Activated naive CD4-positive, alpha-beta T cell treated with anti-CD3 and anti-CD28 coated beads, Interleukin-2, amount 50 U/mL, for 16 hours (primary cell): ENCODE measurements around the gene DNMT3A.
A peak's percentile ranks its signal among the peaks of the same experiment; 100 is the strongest.

Source experiments
- DNase-seq: peaks from one replicate; pipeline ENCODE4 v3.0.0-alpha.2; 2020

The DNMT3A gene

DNA sequence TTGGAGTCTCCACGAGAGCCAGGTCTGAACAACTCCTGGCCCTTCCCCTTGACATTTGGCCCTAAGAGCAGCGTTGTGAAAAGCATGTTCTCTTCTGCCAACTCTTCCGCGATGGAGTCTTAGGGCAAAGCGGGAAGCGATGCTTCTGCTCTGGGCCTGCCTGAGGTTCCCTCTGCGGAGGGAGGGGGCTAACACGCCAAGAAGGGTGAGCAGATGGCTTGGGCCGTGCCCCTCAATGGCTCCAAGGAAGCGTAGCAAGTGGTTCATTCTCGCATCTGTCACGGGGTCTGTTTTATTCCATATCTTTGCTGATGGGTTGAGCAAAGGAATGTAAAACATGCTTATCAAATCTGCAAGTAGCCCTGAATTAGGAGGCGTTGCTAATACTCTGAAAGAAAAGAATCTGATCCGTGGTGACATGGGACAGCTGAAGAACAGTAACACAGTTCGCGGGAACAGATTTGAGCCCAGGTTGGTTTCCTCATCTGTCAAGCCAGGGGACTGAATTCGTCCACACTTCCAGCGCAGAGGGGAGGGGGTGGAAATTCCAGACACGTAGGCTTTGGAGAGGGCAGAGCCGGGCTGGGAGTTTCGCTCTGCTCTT lies 38.0 kb downstream of the DNMT3A start:
- no peak for DNase-seq

DNA sequence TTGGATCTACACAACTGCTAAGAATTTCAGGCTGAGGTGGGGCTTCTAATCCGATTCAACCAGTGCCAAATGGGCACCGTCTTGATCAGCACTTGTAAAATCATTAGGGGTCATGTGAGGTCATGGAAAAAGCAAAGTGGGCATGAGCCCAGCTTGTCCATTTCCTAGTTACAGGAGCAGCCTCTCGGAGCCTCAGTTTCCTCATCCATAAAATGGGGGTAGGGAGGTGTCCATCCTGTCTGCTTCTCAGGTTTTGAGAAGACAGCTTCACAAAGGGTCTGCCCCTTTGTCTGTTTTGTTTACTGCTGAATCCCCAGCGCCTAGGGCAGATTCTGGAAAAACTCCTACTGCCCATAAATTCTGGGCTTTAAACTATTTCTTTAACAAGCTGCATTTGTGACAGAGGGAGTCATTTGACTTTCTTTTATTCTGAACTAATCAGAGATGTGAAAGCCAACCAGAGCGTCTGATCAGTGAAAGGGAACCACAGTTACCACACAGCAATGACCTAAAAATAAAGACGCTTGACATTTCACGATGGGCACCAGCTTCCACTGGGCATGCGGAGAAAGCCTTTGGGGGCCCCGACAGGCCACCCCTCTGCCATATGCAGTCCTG lies 38.9 kb downstream of the DNMT3A start:
- DNase-seq, result no peak

DNA sequence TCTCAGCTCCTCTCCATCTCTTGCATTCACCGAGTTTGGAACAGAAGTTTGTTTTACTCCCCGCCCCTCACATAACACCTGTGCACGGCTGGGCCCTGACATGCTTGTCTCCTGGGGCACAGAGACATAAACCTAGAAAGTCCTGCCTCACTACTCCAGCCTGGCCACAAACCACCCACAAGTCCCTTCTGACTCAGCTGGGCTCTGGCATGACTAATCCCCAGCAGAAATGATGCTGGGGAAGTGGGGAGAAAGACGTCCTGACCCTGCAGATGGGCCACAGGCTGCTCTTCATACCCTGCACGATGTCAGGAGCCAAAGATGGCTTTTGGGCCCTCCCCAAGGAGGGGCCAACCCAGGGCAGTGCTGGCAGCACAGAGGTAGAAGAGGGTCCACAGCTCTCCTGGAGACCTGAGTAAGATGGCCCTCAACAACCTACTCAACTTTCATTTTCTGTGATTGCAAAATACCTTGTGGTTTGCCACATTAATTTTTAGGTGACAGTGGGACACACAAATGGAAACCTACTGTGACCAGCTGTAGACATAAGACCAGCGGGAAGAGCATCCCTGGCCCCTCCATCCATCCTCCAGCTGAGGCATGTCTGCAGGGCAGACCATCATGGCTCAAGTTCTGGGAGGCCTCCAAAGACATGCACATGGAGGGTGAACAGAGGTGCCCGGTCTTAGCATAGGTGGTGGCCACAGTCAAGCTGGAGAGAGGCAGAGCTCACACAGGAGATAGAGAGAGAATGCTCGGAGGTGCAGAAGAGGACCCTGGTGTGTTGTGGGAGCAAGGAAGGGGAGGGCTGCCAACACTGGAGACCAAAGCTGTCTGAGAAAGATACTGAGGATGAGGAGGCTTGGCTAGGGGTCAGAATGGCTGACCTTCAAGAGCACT lies 40.0 kb downstream of the DNMT3A start:
- DNase-seq, result peak; percentile 56

DNA sequence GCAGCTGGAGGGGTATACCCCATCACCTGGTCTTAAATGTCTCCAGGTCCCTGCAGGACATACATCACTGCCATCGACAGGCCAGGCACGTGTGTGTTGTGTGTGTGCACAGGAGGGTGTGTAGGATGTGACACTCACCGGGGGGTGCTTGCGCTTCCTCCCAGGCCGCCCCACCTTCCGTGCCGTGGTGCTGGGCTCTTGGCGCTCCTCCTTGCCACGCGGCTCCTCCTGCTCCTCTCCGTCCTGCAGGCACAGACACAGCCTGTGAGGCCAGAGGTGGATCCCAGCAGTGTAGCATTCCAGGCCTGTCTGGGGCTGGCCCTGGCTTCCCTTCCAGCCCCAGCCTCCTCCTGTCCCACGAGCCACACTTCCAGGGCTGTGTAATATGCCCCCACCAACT lies 41.7 kb downstream of the DNMT3A start:
- DNase-seq, result no peak

DNA sequence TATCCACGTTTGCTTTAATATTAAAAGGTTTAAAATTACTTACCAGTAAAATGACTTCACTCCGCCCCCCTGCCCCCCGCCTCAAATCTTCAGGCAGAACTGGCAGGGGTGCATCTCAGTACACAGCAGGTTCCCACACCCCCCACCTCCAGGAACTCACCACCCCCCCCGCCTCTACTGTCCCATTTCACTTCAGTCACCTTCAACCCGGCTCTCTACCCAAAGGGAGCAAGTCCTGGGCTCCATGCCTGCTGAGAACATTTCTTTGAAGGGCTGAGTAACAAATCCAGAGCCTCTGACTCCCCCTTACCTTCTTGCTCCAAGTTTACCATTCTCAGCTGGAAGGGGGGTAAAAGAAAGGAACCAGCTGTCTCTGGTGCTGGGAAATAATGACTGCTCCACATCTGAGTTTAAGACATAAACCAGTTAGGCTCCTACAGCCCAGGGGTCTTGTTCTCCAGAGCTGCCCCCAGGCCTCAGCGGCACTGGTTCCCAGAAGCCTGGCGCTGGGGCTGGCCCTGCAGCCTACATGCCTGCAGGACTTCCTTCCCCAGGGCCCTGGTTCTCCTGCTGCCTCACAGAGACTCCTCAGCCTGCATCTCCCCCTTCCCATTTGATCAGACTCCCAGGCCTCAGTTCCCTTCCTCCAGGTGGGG lies 42.8 kb downstream of the DNMT3A start:
- DNase-seq, result no peak

DNA sequence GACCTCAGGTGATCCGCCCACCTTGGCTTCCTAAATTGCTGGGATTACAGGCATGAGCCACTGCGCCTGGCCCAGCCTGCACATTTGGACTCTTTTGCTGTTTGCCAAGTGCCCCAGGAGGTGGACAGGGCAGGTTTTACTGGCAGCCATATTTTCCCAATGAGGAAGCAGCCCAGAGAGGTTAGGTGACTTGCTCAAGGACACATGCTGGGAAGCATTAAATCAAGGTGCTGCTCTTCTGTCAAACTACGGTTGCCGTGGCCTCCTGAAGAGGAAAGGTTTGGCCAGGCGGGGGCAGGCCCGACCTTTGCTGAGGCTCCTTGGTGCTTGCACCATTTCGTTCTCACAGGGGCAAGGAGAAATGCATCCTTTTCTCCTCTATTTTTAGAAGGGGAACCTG lies 44.0 kb downstream of the DNMT3A start:
- DNase-seq, result no peak

DNA sequence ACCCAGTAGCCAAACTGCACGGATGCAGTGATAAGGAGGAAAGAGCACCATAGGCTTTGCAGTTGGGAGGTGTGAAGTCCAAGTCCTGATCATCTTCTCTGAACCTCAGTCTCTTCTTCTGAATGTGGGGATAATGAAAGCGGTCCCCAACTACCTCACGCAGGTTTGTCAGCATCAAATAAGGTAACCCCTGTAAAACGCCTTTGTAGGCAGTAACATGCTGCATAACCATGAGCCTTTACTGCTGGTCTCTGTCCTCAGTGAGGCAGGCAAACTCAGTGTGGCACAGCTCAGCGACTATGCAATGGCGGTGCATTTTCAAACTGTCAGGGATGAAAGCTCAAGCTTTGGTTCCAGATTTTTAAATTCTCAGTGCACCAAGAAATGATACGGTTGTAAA lies 46.1 kb downstream of the DNMT3A start:
- no peak for DNase-seq

DNA sequence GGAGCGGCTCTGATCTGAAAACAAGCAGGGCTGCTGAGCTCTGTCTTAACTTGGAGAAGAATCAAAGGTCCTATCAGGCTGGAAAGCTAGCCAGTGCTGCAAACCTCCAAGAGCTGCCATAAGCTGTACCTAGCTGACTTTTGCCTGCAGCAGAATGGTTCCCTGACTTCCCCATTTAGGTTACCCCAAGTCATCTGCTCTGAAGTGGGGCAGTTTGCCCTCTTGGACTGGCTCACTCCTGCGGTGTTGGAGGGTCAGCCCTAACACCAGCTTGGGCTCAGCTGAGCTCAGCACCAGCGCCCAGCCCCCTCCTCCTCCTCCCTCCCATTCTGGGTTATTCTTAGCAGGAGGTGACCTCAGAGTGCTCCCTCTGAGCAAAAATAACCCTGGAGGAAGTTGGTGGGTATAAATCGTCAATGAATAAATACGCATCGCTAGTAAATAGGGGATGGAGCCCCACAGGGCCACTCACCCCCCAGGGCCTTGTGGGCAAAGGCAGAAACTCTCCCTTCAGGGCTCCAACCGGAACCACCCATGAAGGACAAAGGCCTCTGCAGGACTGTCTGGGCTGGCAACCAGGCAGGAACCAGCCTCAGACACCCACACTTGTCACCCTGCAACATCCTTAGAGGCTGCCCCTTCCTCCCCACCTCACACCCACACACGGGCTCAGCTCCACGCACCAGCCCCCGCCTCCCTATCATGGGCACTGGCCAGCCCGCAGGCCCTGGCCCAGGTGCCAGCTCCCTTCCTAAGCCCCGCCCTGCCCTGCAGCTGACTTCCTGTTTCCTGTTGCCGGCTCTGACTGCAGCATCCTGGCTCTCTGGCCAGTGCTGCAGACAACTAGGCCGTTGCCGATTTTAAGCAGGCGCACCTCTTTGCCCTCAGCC lies 46.9 kb downstream of the DNMT3A start:
- DNase-seq, result peak; percentile 61

DNA sequence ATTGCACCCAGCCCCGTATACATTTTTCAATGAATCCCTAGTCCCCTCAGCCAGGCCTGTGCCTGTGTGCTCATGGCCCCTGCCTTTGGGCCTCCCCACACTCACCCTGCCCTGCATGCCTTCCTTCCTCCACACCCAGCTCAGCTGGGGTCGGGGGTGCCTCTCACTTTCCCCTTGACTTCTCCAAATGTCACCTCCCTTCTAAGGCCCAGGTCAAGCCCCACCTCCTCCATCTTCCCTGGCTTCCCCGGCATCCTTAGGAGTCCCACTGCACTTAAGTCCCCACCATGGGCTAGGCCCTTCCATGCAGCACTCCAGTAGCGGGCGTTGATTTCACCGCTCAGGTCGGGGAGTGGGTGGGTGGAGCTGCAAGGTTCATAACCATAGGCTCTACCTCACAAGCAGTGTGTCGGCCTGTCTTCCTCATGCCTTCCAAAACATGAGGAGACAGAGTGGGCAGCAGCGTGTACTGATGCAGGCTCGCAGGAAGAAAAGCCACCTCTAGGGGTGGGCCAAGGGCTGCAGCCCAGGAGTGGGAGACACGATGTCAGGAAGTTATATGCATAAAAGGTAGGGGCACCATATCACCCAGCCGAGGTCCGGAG lies 47.7 kb downstream of the DNMT3A start:
- DNase-seq, result peak; percentile 38

DNA sequence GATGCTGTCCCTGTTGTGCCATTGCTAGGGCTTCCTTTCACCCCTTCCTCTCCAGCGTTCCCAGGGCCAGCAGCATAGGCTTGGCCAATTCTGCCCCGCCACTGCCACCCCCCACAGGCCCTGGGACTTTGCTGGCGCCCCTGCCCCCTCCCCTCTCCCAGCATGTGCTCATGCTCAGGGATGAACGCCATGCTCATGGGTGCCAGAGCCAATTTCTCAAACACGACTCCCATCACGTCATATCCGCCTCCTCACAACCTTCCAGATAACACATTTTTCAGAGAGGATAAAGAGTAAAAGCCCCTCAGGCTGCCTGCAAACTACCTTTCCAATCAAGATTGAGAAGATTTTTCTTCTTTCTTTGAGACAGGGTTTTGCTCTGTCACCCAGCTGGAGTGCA lies 48.6 kb downstream of the DNMT3A start:
- DNase-seq, result no peak

DNA sequence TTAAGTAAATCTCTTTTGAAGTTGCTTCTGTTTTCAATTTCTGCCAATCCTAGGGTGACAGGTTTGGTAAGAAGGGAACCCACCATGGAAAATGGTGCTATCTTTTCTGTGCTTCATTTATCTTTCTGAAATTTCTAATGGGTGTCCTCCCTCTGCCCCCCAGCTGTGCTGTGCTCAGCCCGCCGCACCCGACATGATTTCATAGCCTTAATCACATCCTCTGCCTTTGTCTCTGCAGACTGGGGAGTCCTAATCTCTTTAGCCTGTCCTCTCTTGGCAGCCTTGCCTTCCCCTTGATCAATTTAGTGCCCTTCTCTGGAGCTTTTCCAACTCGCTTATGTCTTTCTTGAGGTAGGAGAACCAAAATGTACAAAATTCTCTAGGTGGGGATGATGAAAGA lies 49.3 kb downstream of the DNMT3A start:
- DNase-seq, result no peak

DNA sequence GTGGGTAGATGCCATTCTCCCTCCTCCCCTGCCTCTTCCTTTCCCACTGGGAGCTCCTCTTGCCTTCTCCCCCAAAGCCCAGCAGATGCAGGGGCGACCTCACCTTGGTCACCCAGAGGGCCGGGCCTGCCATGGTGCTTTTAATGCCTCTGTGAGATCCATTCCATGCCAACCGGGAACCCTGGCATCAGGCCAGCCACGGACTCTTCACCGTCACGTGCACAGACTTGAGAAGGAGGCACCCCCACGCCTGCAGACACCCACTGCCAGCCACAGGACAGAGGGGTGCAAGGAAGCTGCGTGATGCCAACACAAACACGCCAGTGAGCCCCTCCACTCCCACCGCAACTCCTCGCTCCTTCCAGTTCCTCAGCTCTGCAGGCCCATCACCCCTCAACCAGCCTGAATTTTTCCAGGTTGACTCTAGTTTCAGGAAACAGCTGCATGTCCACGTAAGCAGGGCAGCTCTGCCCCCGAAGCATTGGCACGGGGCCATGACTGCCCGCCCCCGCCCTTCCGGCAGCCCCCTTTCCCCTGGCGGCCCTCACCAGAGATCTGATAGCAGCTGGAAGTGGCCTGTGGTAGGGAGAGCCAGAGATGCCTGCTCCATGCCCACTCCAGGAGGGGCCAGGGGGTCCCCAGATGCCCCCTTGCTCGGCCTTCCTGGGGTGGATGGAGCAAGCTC lies 50.8 kb downstream of the DNMT3A start:
- no peak for DNase-seq

DNA sequence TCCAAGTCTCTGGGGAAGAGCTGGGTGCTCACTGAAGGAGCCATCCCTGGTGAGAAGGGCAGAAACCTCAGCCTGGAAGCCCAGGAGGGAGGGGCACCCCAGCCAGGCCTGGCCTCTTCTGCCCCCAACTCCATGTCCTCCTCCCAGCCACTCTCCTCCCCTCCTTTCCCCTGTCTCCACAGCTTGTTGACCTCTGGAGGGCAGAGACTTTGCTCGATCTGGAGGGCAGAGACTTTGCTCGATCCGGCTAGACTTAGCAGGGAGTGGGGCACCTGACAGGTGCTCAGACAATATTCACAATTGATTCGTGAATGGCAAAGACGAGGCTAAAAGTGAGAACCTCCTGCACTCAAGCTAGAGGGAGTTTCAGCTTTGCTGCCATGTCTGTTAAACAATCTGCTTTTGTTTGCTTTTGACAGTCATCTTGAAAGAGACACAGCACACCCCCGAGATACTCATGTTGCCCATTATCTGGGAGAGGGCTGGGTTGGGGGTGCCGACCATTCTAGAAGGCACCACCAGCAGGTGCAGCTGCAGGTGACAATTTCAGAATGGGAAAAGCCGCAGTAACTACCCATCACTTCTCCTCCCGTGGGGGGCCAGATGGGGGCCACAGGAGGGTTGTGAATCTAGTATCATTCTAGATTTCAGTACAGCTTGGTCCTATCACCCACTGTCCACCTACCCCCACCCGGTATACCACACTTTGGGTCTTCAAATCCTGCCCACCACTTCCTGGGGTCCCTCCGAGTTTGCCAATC lies 54.8 kb downstream of the DNMT3A start:
- no peak for DNase-seq

DNA sequence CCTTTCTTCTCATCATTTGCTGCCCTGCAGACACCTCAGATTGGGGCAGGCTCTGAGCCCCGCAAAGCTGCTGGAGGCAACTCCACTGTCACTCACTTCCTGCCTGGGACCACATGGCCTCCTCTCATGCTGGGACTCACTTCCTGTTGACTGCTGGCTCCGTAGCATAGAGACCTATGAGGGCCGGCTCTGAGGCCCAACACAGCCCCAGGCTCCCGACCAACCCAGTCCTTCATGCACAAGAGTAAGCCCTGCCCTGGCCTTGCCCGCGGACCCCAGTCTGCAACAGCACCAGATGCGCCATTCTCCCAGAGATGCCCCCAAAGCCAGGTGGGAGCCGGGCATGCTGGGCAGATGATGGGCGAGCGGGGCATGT lies 55.7 kb downstream of the DNMT3A start:
- peak; percentile 62 for DNase-seq

DNA sequence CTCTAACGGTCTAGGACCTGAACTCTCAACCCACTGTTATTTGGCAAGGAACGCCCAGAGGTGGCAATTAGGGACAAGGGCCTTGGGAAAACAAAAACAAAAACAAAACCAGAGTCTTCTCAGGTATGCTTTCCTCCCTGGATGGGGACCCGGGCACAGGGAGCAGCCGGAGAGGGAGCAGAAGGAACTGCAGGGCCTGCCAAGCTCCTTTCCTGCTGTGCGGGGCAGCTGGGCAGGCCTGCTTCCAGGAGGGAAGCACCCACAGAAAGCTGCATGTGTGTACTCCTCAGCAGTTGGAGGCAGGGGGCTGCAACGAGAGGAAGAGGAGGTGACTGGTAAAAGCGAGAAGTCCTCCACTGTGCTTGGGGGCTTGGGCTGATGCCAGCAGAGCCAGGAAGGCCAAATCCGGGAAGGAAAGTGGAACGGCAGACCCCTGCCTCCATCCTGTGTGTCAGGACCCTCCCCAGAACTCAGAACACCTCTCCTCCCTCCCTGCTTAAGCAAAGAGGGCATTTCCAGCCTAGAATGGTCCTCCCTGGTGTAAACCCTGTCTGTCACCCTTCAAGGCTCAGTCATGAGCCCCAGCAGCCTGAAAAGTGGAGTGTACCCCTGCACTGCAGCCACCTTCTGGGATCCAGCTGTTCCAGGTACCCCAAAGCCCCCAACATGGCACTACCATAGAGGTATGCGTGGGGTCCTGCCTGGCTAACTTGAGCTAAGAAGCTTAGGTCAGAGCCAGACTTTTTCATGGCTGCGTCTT lies 56.3 kb downstream of the DNMT3A start:
- DNase-seq, result no peak

DNA sequence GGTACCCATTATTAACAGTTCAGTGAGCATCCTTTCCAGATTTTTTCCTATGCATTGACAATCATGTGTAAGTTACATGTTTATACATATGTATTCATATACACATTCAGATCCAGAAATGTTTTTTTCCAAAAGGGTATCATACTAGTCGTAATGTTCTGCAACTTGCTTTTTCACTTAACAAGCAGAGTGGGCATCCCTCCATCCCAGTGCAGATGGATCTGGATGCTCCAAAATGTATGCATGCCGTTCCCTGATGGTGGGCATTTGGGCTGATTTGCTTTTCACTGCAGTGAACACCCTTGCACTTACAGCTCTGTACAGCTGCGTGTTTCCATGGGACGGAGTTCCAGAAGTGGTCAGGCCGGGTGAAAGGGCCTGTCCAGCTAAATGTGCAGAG lies 57.0 kb downstream of the DNMT3A start:
- no peak for DNase-seq

DNA sequence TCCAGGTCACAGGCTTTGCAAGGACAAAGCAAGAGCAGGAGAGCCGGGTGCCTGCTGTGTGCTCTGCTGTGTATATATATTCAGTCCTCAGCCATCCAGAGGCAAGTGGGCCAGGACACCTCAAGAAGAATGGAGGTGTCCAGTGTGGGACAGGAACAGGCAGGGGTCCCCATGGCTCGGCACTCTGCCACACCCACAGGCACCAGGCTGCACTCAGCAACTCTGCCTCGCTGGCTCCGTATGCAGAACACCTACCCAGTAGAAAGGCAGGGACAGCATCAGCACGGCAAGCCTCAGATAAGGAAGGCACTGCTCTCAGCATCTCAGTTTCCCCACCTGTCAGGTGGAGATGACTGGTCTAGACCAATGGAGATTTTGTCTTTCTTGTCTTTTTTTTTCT lies 57.8 kb downstream of the DNMT3A start:
- DNase-seq, result no peak

DNA sequence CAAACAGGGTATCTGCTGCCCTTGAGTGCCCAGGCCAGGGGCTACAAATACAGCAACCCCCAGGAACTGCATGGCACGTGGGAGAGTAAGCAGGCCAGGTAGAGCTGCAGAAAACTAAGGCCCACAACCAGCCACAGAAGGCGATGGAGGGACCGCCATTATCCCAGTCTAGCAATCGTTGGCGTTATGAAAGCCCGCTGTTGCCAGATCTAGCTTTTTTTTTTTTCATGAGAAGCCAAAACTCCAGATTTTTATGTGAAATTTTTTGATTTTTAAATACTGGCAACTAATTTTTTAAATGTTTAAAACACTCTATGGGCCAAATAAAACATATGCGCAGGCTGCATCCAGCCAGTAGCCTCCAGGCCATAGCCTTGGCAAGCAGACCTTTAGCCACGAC lies 59.8 kb downstream of the DNMT3A start:
- DNase-seq, result no peak

DNA sequence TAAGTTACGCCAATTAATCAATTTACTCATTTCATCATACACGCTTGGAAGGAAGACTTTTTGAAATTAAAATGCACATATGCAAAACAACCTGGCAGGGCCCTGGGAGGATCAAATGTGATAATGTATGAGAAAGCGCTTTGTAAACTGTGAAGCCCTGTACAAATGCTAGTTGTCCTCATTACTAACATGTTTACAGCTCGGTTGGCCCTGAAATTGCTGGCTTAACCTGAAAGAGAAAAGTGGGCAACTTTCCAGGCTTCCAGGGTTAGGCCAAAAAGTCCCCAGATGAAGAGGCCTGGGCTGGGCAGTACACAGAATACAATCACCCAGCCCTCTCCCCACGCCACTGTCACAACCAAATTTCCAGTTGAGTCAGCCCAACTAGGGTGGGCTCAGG lies 60.2 kb downstream of the DNMT3A start:
- DNase-seq, result no peak
